B cell (primary cell): ENCODE data around the gene PTX3. TPM values are rescaled to one million over a fixed set of nuclear protein-coding genes. Genes with fewer than 3 reads are reported as not detected.

Experiments used
- ATAC-seq: fragments of 200-7000 bp; cut with Tn5 transposase; one replicate; pipeline ENCODE4 v1.10.0; 2021; ENCODE audit warnings: low read depth, mild to moderate bottlenecking, moderate number of reproducible peaks, moderate library complexity
- CTCF ChIA-PET: fragments of 350-600 bp; sonication (Branson Sonifier 250); formaldehyde crosslinking; loops from one replicate; lab custom pipeline; 2021; ENCODE audit warnings: antibody characterized with exemption, inconsistent platforms; lab: Charles Lee
- POLR2A ChIA-PET: fragments of 350-600 bp; sonication (Branson Sonifier 250); formaldehyde crosslinking; loops from one replicate; lab custom pipeline; 2021; ENCODE audit warnings: antibody characterized with exemption; lab: Charles Lee
- DNase-seq: peaks from one replicate; pipeline ENCODE4 v3.0.0; 2013
- H2AFZ ChIP-seq: 2 replicates; pipeline ENCODE4 v1.6.1; 2012; ENCODE audit warnings: mild to moderate bottlenecking, low read depth, low read length; ENCODE audit not compliant: insufficient read depth, poor library complexity, severe bottlenecking
- H3K27ac ChIP-seq, 2 donors: 1 replicate in 1 of 2; 2 replicates in 1 of 2; pipeline ENCODE4 v1.5.1; 2012 to 2013; ENCODE audit warnings: low read length in 2 of 2, mild to moderate bottlenecking in 2 of 2, moderate library complexity in 1 of 2
- H3K27me3 ChIP-seq, 4 experiments: fragments of 200-600 bp in 1 of 4; sonication (generic) in 1 of 4; replicated peaks in 1 of 4; 1 replicate in 2 of 4; 2 replicates in 2 of 4; pipeline versions ENCODE4 v1.6.1 to v1.7.0; 2013 to 2016; ENCODE audit warnings: low read length in 3 of 4, mild to moderate bottlenecking in 2 of 4, mixed read lengths in 1 of 4, moderate library complexity in 1 of 4; ENCODE audit not compliant: insufficient read depth in 4 of 4, control insufficient read depth in 3 of 4; ENCODE audit errors: control extremely low read depth in 1 of 4
- H3K36me3 ChIP-seq, 2 experiments: replicated peaks in 1 of 2; 1 replicate in 1 of 2; 2 replicates in 1 of 2; pipeline versions ENCODE4 v1.6.1 to v1.7.1; 2013; ENCODE audit warnings: low read length in 1 of 2; ENCODE audit not compliant: insufficient read depth in 2 of 2, control insufficient read depth in 1 of 2; ENCODE audit errors: control extremely low read depth in 1 of 2, extremely low read depth in 1 of 2
- H3K4me1 ChIP-seq, 2 donors: fragments of 200-600 bp in 1 of 2; sonication (generic) in 1 of 2; 1 replicate in 1 of 2; 2 replicates in 1 of 2; pipeline versions ENCODE4 v1.5.1 to v1.6.1; 2013 to 2017; ENCODE audit warnings: low read length in 2 of 2; ENCODE audit not compliant: control insufficient read depth in 2 of 2, insufficient read depth in 2 of 2
- H3K4me2 ChIP-seq: replicated peaks from 2 replicates; pipeline ENCODE3; 2012; ENCODE audit warnings: mild to moderate bottlenecking, low read depth, low read length; ENCODE audit not compliant: poor library complexity, severe bottlenecking
- H3K4me3 ChIP-seq, 5 experiments: fragments of 200-600 bp in 1 of 5; sonication (generic) in 1 of 5; 1 replicate in 3 of 5; 2 replicates in 2 of 5; pipeline versions ENCODE4 v1.5.1 to v1.7.0; 2011 to 2016; ENCODE audit warnings: low read length in 4 of 5, mild to moderate bottlenecking in 4 of 5, low read depth in 2 of 5, control low read depth in 1 of 5, moderate library complexity in 1 of 5; ENCODE audit not compliant: insufficient read depth in 1 of 5; ENCODE audit errors: control extremely low read depth in 1 of 5, extremely low read depth in 1 of 5
- H3K79me2 ChIP-seq: fragments of 200-600 bp; sonication (generic); one replicate; pipeline ENCODE4 v1.6.0; 2016; ENCODE audit warnings: low read length; ENCODE audit not compliant: control insufficient read depth, insufficient read depth
- H3K9ac ChIP-seq: fragments of 200-600 bp; sonication (generic); 2 replicates; pipeline ENCODE4 v1.6.1; 2017; ENCODE audit warnings: mild to moderate bottlenecking, low read length, moderate library complexity
- H3K9me3 ChIP-seq, 3 donors: one replicate each; pipeline versions ENCODE4 v1.6.1 to v1.7.1; 2013; ENCODE audit warnings: low read length in 2 of 3; ENCODE audit not compliant: control insufficient read depth in 2 of 3, insufficient read depth in 1 of 3; ENCODE audit errors: control extremely low read depth in 1 of 3
- H4K20me1 ChIP-seq: 2 replicates; pipeline ENCODE4 v1.6.0; 2012; ENCODE audit warnings: mild to moderate bottlenecking, low read length; ENCODE audit not compliant: insufficient read depth, control insufficient read depth, poor library complexity, severe bottlenecking
- H3K27ac Mint-ChIP-seq: one replicate; pipeline ENCODE4 v1.8.0; 2021; ENCODE audit warnings: mixed read lengths
- H3K27me3 Mint-ChIP-seq: one replicate; pipeline ENCODE4 v1.8.0; 2021; ENCODE audit warnings: mixed read lengths
- H3K4me1 Mint-ChIP-seq: one replicate; pipeline ENCODE4 v1.8.0; 2021; ENCODE audit warnings: mixed read lengths
- H3K4me3 Mint-ChIP-seq: one replicate; pipeline ENCODE4 v1.8.0; 2021; ENCODE audit warnings: mixed read lengths
- H3K9me3 Mint-ChIP-seq: one replicate; pipeline ENCODE4 v1.8.0; 2022; ENCODE audit warnings: mixed read lengths; ENCODE audit not compliant: insufficient read depth
- EZH2 ChIP-seq: IDR thresholded peaks from 2 replicates; pipeline ENCODE4 v1.6.1; 2012; ENCODE audit warnings: borderline replicate concordance, low read depth, mild to moderate bottlenecking, moderate library complexity, low read length; ENCODE audit not compliant: insufficient read depth, poor library complexity, severe bottlenecking
- WGBS: methylation state at CpG from one replicate; pipeline ENCODE4 v1.1.5; 2013; ENCODE audit warnings: missing lambda C conversion rate; ENCODE audit not compliant: insufficient coverage; 5-methylcytosine and 5-hydroxymethylcytosine counted together
- intact Hi-C: fragments of 100-400 bp; cut with micrococcal nuclease; formaldehyde crosslinking; loops from one replicate; pipeline ENCODE4 v1.10.0; 2022
- polyA plus RNA-seq: library from polyadenylated mRNA; depleted of rRNA; stranded (reverse); fragments of >200 nt; gene quantifications from 2 replicates; pipeline ENCODE4 v1.2.3, GENCODE V29; 2012
- total RNA-seq, 2 donors: library from RNA; stranded (reverse); fragments of 120-200 nt in 1 of 2; gene quantifications; 1 replicate in 1 of 2; 2 replicates in 1 of 2; pipeline versions ENCODE4 v1.2.3 to v1.2.4, GENCODE V29; 2013 to 2022
- TF ChIP-seq, protein P1 (sequence below): fragments of 200-600 bp; IDR thresholded peaks from one replicate; pipeline ENCODE4 v1.8.0; 2022; ENCODE audit warnings: antibody characterized with exemption, mild to moderate bottlenecking

Gene PTX3
- total and polyA plus RNA-seq, 2 donors (not counting 1 experiment from before 2014, with no cell fraction given) = 0.37 to 0.40 TPM

DNA sequence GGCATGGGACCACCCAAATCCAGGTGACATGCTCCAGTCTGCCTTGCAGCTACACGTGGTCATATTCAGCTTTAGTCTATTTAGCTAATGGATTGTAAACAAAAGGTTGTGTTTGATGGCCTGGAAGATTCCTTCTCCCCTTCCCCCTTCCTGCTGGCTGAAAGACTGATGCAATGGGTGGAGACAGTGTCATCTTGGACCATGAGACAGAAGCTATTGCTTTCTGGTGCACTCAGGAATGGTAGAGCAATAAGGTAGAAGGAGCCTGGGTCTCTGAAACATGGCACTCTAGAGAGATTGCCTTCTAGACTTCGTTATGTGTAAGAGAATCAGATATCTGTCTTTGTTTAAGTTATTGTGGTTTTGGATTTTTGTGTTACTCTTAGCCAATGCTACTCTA is 25.7 kb upstream of the PTX3 start:
- TF ChIP-seq, protein P1, sequence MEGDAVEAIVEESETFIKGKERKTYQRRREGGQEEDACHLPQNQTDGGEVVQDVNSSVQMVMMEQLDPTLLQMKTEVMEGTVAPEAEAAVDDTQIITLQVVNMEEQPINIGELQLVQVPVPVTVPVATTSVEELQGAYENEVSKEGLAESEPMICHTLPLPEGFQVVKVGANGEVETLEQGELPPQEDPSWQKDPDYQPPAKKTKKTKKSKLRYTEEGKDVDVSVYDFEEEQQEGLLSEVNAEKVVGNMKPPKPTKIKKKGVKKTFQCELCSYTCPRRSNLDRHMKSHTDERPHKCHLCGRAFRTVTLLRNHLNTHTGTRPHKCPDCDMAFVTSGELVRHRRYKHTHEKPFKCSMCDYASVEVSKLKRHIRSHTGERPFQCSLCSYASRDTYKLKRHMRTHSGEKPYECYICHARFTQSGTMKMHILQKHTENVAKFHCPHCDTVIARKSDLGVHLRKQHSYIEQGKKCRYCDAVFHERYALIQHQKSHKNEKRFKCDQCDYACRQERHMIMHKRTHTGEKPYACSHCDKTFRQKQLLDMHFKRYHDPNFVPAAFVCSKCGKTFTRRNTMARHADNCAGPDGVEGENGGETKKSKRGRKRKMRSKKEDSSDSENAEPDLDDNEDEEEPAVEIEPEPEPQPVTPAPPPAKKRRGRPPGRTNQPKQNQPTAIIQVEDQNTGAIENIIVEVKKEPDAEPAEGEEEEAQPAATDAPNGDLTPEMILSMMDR = no peak
- TF ChIP-seq EZH2 = no peak
- no peak overlapping the region for H3K27ac ChIP-seq
- no peak overlapping the region for H3K9ac ChIP-seq
- H3K27ac Mint-ChIP-seq = no peak overlapping the region
- ChIA-PET CTCF (no interaction called here), POLR2A (no interaction called here)
- no CpG with 5 or more reads among the region's 2 CpGs for WGBS
- H3K4me3 Mint-ChIP-seq = no peak overlapping the region
- intact Hi-C loops = no loop called here
- no peaks in the 10 kb centered on the region for H4K20me1 ChIP-seq
- H3K4me1 Mint-ChIP-seq = no peaks in the 10 kb centered on the region
- H2AFZ ChIP-seq = no peak overlapping the region
- H3K9me3 Mint-ChIP-seq = no peaks in the 10 kb centered on the region
- H3K4me1 ChIP-seq = no peaks in the 10 kb centered on the region
- H3K9me3 ChIP-seq = no peaks in the 10 kb centered on the region
- no peak for ATAC-seq
- H3K4me2 ChIP-seq = no peak overlapping the region
- H3K27me3 ChIP-seq = no peaks in the 10 kb centered on the region
- H3K36me3 ChIP-seq = no peaks in the 10 kb centered on the region
- peaks cover 3% of the 10 kb centered on the region for H3K27me3 Mint-ChIP-seq
- H3K4me3 ChIP-seq = no peak overlapping the region
- no peaks in the 10 kb centered on the region for H3K79me2 ChIP-seq
- no peak for DNase-seq

DNA sequence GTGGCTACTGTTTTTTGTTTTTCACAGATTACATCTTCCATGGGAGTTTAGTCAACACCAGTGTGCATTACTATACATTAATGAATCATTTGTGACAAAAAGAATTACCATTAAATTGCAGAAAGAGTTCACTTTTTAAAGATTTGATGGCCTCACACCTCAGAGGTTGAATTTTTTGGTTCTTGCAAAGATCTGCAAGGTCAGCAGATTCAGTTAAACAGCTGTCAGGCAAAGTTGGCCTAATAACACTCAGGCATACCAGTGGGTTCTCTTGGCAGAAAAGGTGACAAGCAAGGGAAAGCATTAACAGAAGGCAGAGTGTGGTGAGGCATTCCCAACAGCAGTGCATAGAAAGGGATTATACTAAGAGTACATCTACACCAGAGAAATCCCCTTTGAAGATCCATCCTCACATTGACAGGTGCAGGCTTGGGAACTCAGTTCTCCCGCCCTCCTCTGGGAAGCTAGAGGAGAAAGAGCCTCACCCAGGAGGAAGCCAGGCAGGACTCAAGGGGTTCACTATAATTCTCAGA is 24.3 kb upstream of the PTX3 start:
- Histone ChIP-seq H3K79me2 (no peaks in the 10 kb centered on the region), H3K4me2 (no peak overlapping the region), H3K9me3 (no peaks in the 10 kb centered on the region), H3K27me3 (no peaks in the 10 kb centered on the region), H3K36me3 (no peaks in the 10 kb centered on the region), H3K27ac (no peak overlapping the region), H3K4me3 (no peak overlapping the region), H2AFZ (no peak overlapping the region), H3K9ac (no peak overlapping the region), H4K20me1 (no peaks in the 10 kb centered on the region), H3K4me1 (no peaks in the 10 kb centered on the region)
- ChIA-PET POLR2A (no interaction called here), CTCF (no interaction called here)
- no peak overlapping the region for H3K4me3 Mint-ChIP-seq
- no peak for ATAC-seq
- H3K4me1 Mint-ChIP-seq = no peaks in the 10 kb centered on the region
- no peak for DNase-seq
- no peak overlapping the region for H3K27ac Mint-ChIP-seq
- TF ChIP-seq EZH2 = no peak
- TF ChIP-seq, protein P1 = no peak
- 100% methylated on average over 1 of the region's 1 CpG for WGBS
- peaks cover 4% of the 10 kb centered on the region for H3K27me3 Mint-ChIP-seq
- no peaks in the 10 kb centered on the region for H3K9me3 Mint-ChIP-seq
- intact Hi-C loops = no loop called here
